ENCODE results near the gene ZNF205. TPM values are rescaled to one million over a fixed set of nuclear protein-coding genes. Genes with fewer than 3 reads are reported as not detected.

ZNF205 gene
- total and polyA plus RNA-seq, 9 of the 15 experiments (the other 6 are each of a cell fraction or from before 2014, with no cell fraction given), result 2.4 to 11.8 (median 5.1) TPM; not detected in 2

- ChIA-PET POLR2A (no interaction called here), CTCF (ENCODE audit: low intra/inter-chr PET ratio) (no interaction called here)
- Histone ChIP-seq H3K4me1 (replicated peaks in 1 of 2; ENCODE audit: control insufficient read depth in 2 of 2, insufficient read depth in 2 of 2, low read length in 2 of 2) (peaks cover 2 to 42% of the 10 kb centered on the region in 2 experiments; a peak in 3 of 5 replicates), H3K27ac (ENCODE audit: extremely low read depth, low read depth, low read length) (no peak overlapping the region), H3K79me2 (ENCODE audit: control insufficient read depth, insufficient read depth, low read length) (no peaks in the 10 kb centered on the region), H2AFZ (ENCODE audit: low read depth, low read length) (no peak overlapping the region), H4K20me1 (replicated peaks; ENCODE audit: control insufficient read depth, insufficient read depth, low read length) (no peaks in the 10 kb centered on the region), H3K36me3 (ENCODE audit: control insufficient read depth, insufficient read depth, low read length) (no peaks in the 10 kb centered on the region), H3K4me2 (ENCODE audit: insufficient read depth, low read length) (no peak overlapping the region), H3K27me3 (ENCODE audit: control insufficient read depth in 2 of 2, insufficient read depth in 2 of 2, low read length in 2 of 2) (peaks cover 2 to 26% of the 10 kb centered on the region in 2 experiments; a peak in 3 of 5 replicates), H3K9ac (ENCODE audit: insufficient read depth in 1 of 2, low read depth in 2 of 2, low read length in 2 of 2) (peak overlapping the region in 1 of 2 experiments; percentile 29; a peak in 1 of 4 replicates), H3K4me3 (no peak overlapping the region), H3K9me3 (replicated peaks; ENCODE audit: control insufficient read depth, insufficient read depth, low read depth, low read length) (no peaks in the 10 kb centered on the region), H3K9me1 (ENCODE audit: control insufficient read depth, insufficient read depth, low read length) (no peaks in the 10 kb centered on the region)
- FAIRE-seq (no peak), DNase-seq (ENCODE audit: extremely low read depth in 1 of 4, low spot score in 3 of 4) (no peak), ATAC-seq (no peak)
- BruUV-seq (replicated peaks), result no TSS peak
- intact Hi-C loops (cut with micrococcal nuclease) (no loop called here), in situ Hi-C loops (cut with MboI) (no loop called here)
- TF ChIP-seq SAP30 (IDR thresholded peaks at IDR 0.05; ENCODE audit: borderline replicate concordance, insufficient read depth, low read depth, low read length, poor library complexity, severe bottlenecking) (no peak), TFAP4 (CRISPR knock-in tag; IDR thresholded peaks at IDR 0.05; ENCODE audit: borderline replicate concordance) (0 out of 2 replicates have a peak, but pooled peaks have one; percentile 15)
- WGBS (ENCODE audit: insufficient coverage, low coverage, missing lambda C conversion rate), result 20% methylated on average over 19 of the region's 20 CpGs
These were observed 19.9 kb upstream of the ZNF205 start for GRCh38 chr16:3092501-3092941.
